GM12891 (cell line): ENCODE data around the gene LCLAT1. TPM values are rescaled to one million over a fixed set of nuclear protein-coding genes. Genes with fewer than 3 reads are reported as not detected.

Source experiments
- DNase-seq: peaks from one replicate; pipeline ENCODE4 v3.0.0; 2011; ENCODE audit warnings: low spot score; ENCODE audit not compliant: insufficient read length
- FAIRE-seq: peaks from 2 replicates; lab custom pipeline; 2011; peaks lifted over from hg19 to GRCh38; lab: Jason Lieb, UNC
- PAX5 ChIP-seq: IDR thresholded peaks from 2 replicates; pipeline ENCODE4 v1.6.1; 2011; ENCODE audit warnings: low read length, moderate library complexity, mild to moderate bottlenecking; ENCODE audit not compliant: insufficient read depth, severe bottlenecking
- POLR2A ChIP-seq: IDR thresholded peaks from 2 replicates; pipeline ENCODE4 v1.6.1; 2011; ENCODE audit warnings: low read depth, low read length, control low read depth
- POLR2AphosphoS5 ChIP-seq: IDR thresholded peaks from 2 replicates; pipeline ENCODE4 v1.6.1; 2011; ENCODE audit warnings: low read depth, low read length, control low read depth
- POU2F2 ChIP-seq: IDR thresholded peaks from 2 replicates; pipeline ENCODE4 v1.6.1; 2011; ENCODE audit warnings: low read depth, mild to moderate bottlenecking, control low read depth, low read length, moderate library complexity
- SPI1 ChIP-seq: IDR thresholded peaks from 2 replicates; pipeline ENCODE4 v1.6.1; 2011; ENCODE audit warnings: low read depth, low read length, control low read depth
- TAF1 ChIP-seq: IDR thresholded peaks from 2 replicates; pipeline ENCODE4 v1.6.1; 2011; ENCODE audit warnings: low read depth, low read length, control low read depth
- polyA plus RNA-seq: library from polyadenylated mRNA; unstranded; fragments of >200 nt; gene quantifications from one replicate; pipeline ENCODE4 v1.2.1, GENCODE V29; 2012; ENCODE audit warnings: low read depth, missing spikeins, inconsistent platforms; ENCODE audit not compliant: missing spikeins

Gene LCLAT1
- polyA plus RNA-seq = 2.5 TPM

- peak; percentile 97 for FAIRE-seq
- TF ChIP-seq POU2F2 = 0 out of 2 replicates have a peak, but pooled peaks have one; percentile 16
- peak; percentile 70 for TF ChIP-seq POLR2A
- 0 out of 2 replicates have a peak, but pooled peaks have one; percentile 21 for TF ChIP-seq TAF1
- TF ChIP-seq SPI1 = no peak
- TF ChIP-seq POLR2AphosphoS5 = peak; percentile 51; the same call in 1 of the 2 replicates
- TF ChIP-seq PAX5 = no peak
- peak; percentile 72 for DNase-seq
Observed at GRCh38 chr2:30447149-30448045, at the start of gene LCLAT1. Gene LCLAT1, plus strand, starts transcription at chr2:30447246. Its CDS starts 78,345 bp downstream, at chr2:30525591.

- DNase-seq = no peak
- FAIRE-seq = no peak
- TF ChIP-seq POLR2A (no peak), POU2F2 (no peak), SPI1 (no peak), POLR2AphosphoS5 (no peak), TAF1 (no peak), PAX5 (no peak)
Observed at GRCh38 chr2:30398084-30398873, 48.8 kb upstream of the LCLAT1 start.

- FAIRE-seq (no peak), DNase-seq (no peak)
- TF ChIP-seq SPI1 (no peak), POU2F2 (no peak), POLR2A (no peak), POLR2AphosphoS5 (no peak), PAX5 (no peak), TAF1 (no peak)
Observed at GRCh38 chr2:30400151-30400954, 46.7 kb upstream of the LCLAT1 start.

DNA sequence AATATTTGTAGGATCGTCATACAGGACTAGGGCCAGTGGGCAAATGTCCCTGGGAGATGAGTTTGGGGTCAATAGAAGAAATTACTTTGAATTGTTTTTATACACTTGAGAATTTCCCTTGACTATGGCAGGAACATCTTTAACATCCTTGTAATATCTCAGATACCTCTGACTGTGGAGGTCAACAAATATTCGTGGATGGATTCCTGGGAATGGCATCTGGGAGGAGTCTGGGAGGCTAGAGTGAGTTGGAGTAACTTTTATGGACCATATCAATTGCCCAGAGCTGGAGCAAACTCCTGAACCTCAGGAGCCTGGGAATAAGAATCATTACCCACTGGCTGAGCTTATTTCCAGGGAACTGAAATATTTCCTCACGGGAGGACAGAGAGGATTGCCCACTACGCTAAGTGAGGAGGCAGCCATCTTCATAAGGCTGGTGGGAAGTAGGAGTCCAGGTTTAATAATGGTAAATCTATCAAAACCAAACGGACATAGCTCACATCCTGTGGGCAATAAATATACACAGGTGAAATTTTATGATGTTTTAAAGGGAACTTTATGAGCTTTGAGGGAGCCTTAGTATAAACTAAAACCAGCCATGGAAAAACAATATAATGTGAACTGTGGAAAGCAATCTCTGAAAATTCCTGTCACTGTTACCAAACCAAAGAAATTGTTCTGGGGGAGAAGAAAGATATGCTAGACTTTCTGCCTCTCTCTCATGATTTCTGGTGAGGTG is 44.4 kb upstream of the LCLAT1 start:
- no peak for DNase-seq
- TF ChIP-seq POLR2AphosphoS5 (no peak), SPI1 (no peak), PAX5 (no peak), POLR2A (no peak), POU2F2 (no peak), TAF1 (no peak)
- FAIRE-seq = no peak

DNA sequence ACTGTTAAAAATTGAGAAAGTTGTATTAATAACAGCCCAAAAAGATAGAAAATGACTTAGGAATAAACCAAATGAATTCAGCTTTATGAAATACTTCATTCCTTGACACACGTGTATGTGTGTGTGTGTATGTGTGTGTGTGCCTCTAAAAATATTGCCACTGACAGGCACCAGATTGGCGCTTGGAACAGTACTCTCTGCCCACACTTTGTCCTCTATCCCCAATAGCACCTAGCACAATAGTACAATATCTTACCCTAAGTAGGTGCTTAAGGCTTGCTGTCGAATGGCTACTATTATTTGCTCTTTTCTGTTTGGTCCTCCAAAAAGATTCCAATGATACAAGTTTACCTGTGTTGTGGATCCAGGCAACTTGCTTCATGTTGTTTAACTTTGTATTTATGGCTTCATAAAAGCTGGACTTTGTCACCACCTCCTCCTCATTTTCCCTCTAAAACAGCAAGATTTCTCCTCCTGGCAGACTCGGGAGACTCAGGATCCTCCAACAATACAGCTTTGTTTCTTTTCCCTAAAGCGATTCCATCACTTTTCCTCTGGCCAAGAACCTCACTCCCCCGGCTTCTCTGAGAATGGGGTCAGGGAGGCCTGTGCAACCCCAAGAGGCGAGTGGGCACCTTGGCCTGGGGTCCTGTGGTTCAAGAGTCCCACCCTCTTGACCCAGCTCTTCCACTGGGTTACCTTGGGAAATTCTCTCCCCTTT is 43.3 kb upstream of the LCLAT1 start:
- FAIRE-seq (peak; percentile 20), DNase-seq (no peak)
- TF ChIP-seq SPI1 = no peak
- TF ChIP-seq TAF1 = no peak

GRCh38 chr2:30404319-30405259 is 42.5 kb upstream of the LCLAT1 start:
- FAIRE-seq (no peak), DNase-seq (no peak)
- TF ChIP-seq POU2F2 = no peak
- no peak for TF ChIP-seq SPI1
- no peak for TF ChIP-seq TAF1
- TF ChIP-seq PAX5 = no peak
- TF ChIP-seq POLR2A = no peak
- no peak for TF ChIP-seq POLR2AphosphoS5

- FAIRE-seq (no peak), DNase-seq (no peak)
- no peak for TF ChIP-seq POLR2AphosphoS5
- TF ChIP-seq POU2F2 = no peak
- no peak for TF ChIP-seq TAF1
- TF ChIP-seq PAX5 = no peak
- no peak for TF ChIP-seq POLR2A
- no peak for TF ChIP-seq SPI1
Observed at GRCh38 chr2:30405260-30405605, 41.8 kb upstream of the LCLAT1 start.
